ENCODE data around the gene FGD5.

DNA sequence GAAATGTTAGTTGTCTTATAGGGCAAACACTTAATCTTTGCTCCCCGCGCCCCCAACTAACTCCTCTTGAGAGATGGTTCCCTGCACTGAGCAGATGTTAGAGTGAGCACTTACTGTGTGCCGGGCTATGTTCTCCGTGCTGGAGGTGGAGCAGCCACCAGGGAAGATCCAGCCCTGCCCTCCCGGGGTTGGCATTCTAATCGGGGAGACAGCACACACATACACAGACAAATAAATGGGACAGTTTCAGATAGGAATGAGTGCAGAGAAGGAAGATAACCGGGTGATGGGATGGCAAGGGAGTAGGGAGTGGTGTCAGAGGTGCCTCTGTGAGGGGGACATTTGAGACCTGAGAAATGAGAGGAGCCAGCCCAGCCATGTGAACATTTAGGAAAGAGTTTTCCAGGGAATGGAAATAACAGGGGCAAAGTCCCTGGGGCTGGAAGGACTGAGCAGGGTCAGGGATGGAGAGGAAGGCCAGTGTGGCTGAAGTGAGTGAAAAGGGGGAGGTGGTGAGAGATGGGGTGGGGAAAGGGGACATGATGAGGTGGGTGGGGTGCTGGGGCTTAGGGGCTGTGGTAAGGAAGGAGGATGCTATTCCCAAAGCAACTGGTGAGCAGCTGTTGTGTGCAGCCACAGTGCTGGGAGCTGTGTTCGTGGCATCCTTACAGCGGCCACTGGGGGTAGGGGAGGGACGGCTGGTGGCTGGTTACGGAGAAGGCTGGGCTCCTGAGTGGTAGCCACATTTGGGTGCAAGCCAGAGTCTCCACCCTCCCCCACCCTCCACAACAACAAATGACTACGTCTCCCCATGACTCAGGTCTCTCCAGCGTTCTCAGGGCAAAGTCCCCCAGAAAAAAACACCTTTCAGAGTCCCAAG lies 15.4 kb upstream of the FGD5 start:
- TF ChIP-seq, protein P1, sequence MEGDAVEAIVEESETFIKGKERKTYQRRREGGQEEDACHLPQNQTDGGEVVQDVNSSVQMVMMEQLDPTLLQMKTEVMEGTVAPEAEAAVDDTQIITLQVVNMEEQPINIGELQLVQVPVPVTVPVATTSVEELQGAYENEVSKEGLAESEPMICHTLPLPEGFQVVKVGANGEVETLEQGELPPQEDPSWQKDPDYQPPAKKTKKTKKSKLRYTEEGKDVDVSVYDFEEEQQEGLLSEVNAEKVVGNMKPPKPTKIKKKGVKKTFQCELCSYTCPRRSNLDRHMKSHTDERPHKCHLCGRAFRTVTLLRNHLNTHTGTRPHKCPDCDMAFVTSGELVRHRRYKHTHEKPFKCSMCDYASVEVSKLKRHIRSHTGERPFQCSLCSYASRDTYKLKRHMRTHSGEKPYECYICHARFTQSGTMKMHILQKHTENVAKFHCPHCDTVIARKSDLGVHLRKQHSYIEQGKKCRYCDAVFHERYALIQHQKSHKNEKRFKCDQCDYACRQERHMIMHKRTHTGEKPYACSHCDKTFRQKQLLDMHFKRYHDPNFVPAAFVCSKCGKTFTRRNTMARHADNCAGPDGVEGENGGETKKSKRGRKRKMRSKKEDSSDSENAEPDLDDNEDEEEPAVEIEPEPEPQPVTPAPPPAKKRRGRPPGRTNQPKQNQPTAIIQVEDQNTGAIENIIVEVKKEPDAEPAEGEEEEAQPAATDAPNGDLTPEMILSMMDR (IDR thresholded peaks at IDR 0.05) = peak in 1 of 12 donors; percentile 9
- no peak for TF ChIP-seq POLR2A (IDR thresholded peaks at IDR 0.05)

Data from heart left ventricle (tissue), 13 donors.